ENCODE results near the gene MATN4. TPM values are rescaled to one million over a fixed set of nuclear protein-coding genes. Genes with fewer than 3 reads are reported as not detected.

MATN4 gene
- total RNA-seq, 1 donor from 2014 or later: not detected

GRCh38 chr20:45318948-45319347 is 10.8 kb upstream of the MATN4 start:
- ATAC-seq: no peak
- intact Hi-C loops (cut with micrococcal nuclease): no loop called here
- no peak for DNase-seq

- ATAC-seq (no peak), DNase-seq (no peak)
- intact Hi-C loops (cut with micrococcal nuclease): no loop called here
Measured at GRCh38 chr20:45318386-45318939, 10.4 kb upstream of the MATN4 start.

GRCh38 chr20:45317826-45318225 is 9.7 kb upstream of the MATN4 start:
- intact Hi-C loops (cut with micrococcal nuclease): no loop called here
- no peak for DNase-seq
- no peak for ATAC-seq

- ATAC-seq (no peak), DNase-seq (no peak)
- intact Hi-C loops (cut with micrococcal nuclease): no loop called here
Measured at GRCh38 chr20:45316150-45317080, 8.3 kb upstream of the MATN4 start.

GRCh38 chr20:45315672-45316071 is 7.6 kb upstream of the MATN4 start:
- intact Hi-C loops (cut with micrococcal nuclease): no loop called here

GRCh38 chr20:45313943-45314342 is 5.8 kb upstream of the MATN4 start:
- intact Hi-C loops (cut with micrococcal nuclease): no loop called here
- ATAC-seq: no peak

More at GRCh38 chr20:45315672-45316071, 7.6 kb upstream of the MATN4 start:
- ATAC-seq (no peak), DNase-seq (no peak)

GRCh38 chr20:45313065-45313695 is 5.1 kb upstream of the MATN4 start:
- intact Hi-C loops (cut with micrococcal nuclease): no loop called here
- ATAC-seq (no peak), DNase-seq (no peak)

More at GRCh38 chr20:45313943-45314342, 5.8 kb upstream of the MATN4 start:
- DNase-seq: no peak

- ATAC-seq: no peak
- intact Hi-C loops (cut with micrococcal nuclease): no loop called here
- no peak for DNase-seq
Measured at GRCh38 chr20:45312241-45312640, 4.1 kb upstream of the MATN4 start.

- ATAC-seq: peak; percentile 66
- intact Hi-C loops (cut with micrococcal nuclease): no loop called here
- peak; percentile 75 for DNase-seq
Measured at GRCh38 chr20:45311589-45312211, 3.6 kb upstream of the MATN4 start.

- ATAC-seq (no peak), DNase-seq (no peak)
- intact Hi-C loops (cut with micrococcal nuclease): no loop called here
Measured at GRCh38 chr20:45309075-45309474, 976 bp upstream of the MATN4 start.

GRCh38 chr20:45307076-45307640 is 941 bp downstream of the MATN4 start:
- intact Hi-C loops (cut with micrococcal nuclease): no loop called here
- DNase-seq (no peak), ATAC-seq (no peak)

GRCh38 chr20:45306431-45306982 is 1.6 kb downstream of the MATN4 start, which contains the start of gene RBPJL:
RBPJL (plus strand) TSS chr20:45306840; CDS start chr20:45306923, 83 bp downstream.
- intact Hi-C loops (cut with micrococcal nuclease): no loop called here
- peak; percentile 13 for ATAC-seq
- DNase-seq: peak; percentile 50

GRCh38 chr20:45305262-45305661 is 2.8 kb downstream of the MATN4 start:
- ATAC-seq (no peak), DNase-seq (no peak)
- intact Hi-C loops (cut with micrococcal nuclease): no loop called here

GRCh38 chr20:45304464-45304999 is 3.6 kb downstream of the MATN4 start:
- DNase-seq: no peak
- ATAC-seq: no peak
- intact Hi-C loops (cut with micrococcal nuclease): no loop called here

GRCh38 chr20:45303586-45304463 is 4.3 kb downstream of the MATN4 start:
- ATAC-seq (no peak), DNase-seq (no peak)
- intact Hi-C loops (cut with micrococcal nuclease): no loop called here

GRCh38 chr20:45301824-45302271 is 6.3 kb downstream of the MATN4 start:
- intact Hi-C loops (cut with micrococcal nuclease): no loop called here
- ATAC-seq (no peak), DNase-seq (no peak)

GRCh38 chr20:45300961-45301360 is 7.1 kb downstream of the MATN4 start:
- intact Hi-C loops (cut with micrococcal nuclease): no loop called here
- ATAC-seq (no peak), DNase-seq (no peak)

GRCh38 chr20:45299786-45300185 is 8.3 kb downstream of the MATN4 start:
- DNase-seq: no peak
- intact Hi-C loops (cut with micrococcal nuclease): loop anchor here (10.0 kb wide), 1 partner anchor 305 kb away; no protein-coding TSS in a partner anchor
- ATAC-seq: no peak
